BJ (cell line): ENCODE measurements around the gene KLHL35. TPM values are rescaled to one million over a fixed set of nuclear protein-coding genes. Genes with fewer than 3 reads are reported as not detected.

ENCODE experiments used
- CTCF ChIA-PET: fragments of 350-600 bp; formaldehyde crosslinking; extraction: SDS; loops from one replicate; lab custom pipeline; 2021; ENCODE audit warnings: antibody characterized with exemption, inconsistent platforms; lab: Yijun Ruan, JAX
- POLR2A ChIA-PET: fragments of 300-600 bp; sonication (Branson Sonifier 250); formaldehyde crosslinking; extraction: SDS; loops from one replicate; lab custom pipeline; 2021; ENCODE audit warnings: antibody characterized with exemption; lab: Charles Lee
- DNase-seq: peaks from one replicate; pipeline ENCODE4 v3.0.0-alpha.2; 2011; ENCODE audit warnings: low read depth
- H3K27me3 ChIP-seq: 2 replicates; pipeline ENCODE4 v1.6.0; 2011; ENCODE audit warnings: low read length; ENCODE audit not compliant: control insufficient read depth, insufficient read depth
- H3K36me3 ChIP-seq: 2 replicates; pipeline ENCODE4 v1.5.1; 2011; ENCODE audit warnings: low read length; ENCODE audit not compliant: control insufficient read depth, insufficient read depth
- H3K4me3 ChIP-seq: 2 replicates; pipeline ENCODE4 v1.5.1; 2011; ENCODE audit warnings: low read depth, mild to moderate bottlenecking, control low read depth, low read length
- CTCF ChIP-seq: IDR thresholded peaks from 2 replicates; pipeline ENCODE4 v1.5.1; 2011; ENCODE audit warnings: low read depth, mild to moderate bottlenecking, control low read depth, inconsistent platforms, low read length, moderate library complexity; ENCODE audit not compliant: insufficient read depth
- polyA plus RNA-seq: library from polyadenylated mRNA; depleted of rRNA; stranded (reverse); fragments of >200 nt; gene quantifications from 2 replicates; pipeline ENCODE4 v1.2.3, GENCODE V29; 2011

Gene KLHL35
- polyA plus RNA-seq, 1 experiment: 3.1 TPM

- peaks cover 26% of the 10 kb centered on the region for H3K27me3 ChIP-seq
- ChIA-PET CTCF (interaction anchor here (0.6 to 1.3 kb wide), 5 partner anchors 22 to 141 kb away, joined by 3 to 6 read pairs (median 3); partner anchors contain the start of gene GDPD5), POLR2A (no interaction called here)
- no peak for TF ChIP-seq CTCF
- DNase-seq: no peak
- no peak overlapping the region for H3K4me3 ChIP-seq
- no peaks in the 10 kb centered on the region for H3K36me3 ChIP-seq
Observed at GRCh38 chr11:75429641-75429901, 3.4 kb downstream of the KLHL35 start.

DNA sequence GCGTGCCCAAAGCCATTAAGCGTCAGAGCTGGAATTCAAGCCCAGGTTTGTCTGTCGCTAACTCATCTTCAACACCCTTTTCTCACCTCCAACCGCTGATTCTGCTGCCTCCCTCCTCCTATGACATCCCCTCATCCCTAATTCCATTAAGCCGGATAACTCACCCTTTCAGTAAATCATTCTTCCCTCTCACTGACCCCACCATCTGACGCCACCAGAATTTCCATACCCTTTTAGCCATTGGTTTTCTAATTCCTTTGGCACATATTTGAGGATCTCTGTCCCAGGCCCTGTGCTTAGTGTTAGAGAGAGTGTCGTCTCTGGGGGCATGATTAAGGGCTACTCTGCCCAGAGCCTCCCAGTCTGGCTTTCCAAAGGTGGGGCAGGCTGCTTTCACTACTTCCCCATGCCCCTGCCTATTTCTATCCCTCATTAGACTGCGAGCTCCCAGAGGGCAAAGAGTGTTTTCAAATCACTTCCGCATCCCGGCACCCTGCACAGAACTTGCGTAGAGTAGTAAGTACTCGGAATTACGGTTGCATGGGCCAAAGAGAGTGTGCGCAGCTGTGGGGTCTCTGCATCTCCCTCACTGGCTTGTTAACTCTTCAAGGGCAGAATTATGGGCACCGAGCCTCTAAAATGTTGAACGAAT is 3.9 kb downstream of the KLHL35 start:
- ChIA-PET CTCF (interaction anchor here (0.6 to 1.3 kb wide), 4 partner anchors 21 to 141 kb away, joined by 3 to 6 read pairs (median 3); partner anchors contain the start of gene GDPD5), POLR2A (no interaction called here)
- DNase-seq: no peak
- Histone ChIP-seq H3K36me3 (no peaks in the 10 kb centered on the region), H3K4me3 (no peak overlapping the region), H3K27me3 (peaks cover 26% of the 10 kb centered on the region)
- TF ChIP-seq CTCF: no peak

GRCh38 chr11:75428281-75428724 is 4.7 kb downstream of the KLHL35 start:
- ChIA-PET POLR2A (no interaction called here), CTCF (interaction anchor here (0.7 to 1.2 kb wide), 2 partner anchors 21 to 39 kb away, joined by 3 to 4 read pairs; no protein-coding TSS in a partner anchor)
- no peak for DNase-seq
- Histone ChIP-seq H3K4me3 (peak overlapping the region; percentile 26), H3K27me3 (peaks cover 26% of the 10 kb centered on the region), H3K36me3 (no peaks in the 10 kb centered on the region; the same call in none of the 2 replicates)
- no peak for TF ChIP-seq CTCF

DNA sequence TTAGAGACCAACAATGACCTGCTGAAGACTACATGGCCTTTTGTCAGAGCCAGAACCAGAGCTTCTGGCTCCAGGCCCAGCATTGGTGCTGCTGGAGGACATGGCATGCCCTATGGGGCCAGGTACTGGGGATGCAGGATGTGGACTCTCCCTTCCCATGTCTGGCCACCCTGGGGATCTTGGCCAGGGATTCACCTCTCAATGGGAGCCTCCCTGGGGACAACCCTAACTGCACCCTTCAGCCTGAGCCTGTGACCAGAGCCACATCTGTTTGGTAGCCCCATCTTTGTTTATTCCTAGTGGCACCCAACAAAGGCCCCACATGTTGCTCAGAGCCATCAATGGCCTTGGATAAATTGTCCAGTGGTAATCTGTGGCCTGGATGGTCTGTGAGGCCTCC is 5.8 kb downstream of the KLHL35 start:
- H3K4me3 ChIP-seq: no peak overlapping the region
- H3K36me3 ChIP-seq: peaks cover 4% of the 10 kb centered on the region
- peaks cover 16% of the 10 kb centered on the region for H3K27me3 ChIP-seq
- DNase-seq: no peak
- no peak for TF ChIP-seq CTCF
- POLR2A ChIA-PET: no interaction called here
- CTCF ChIA-PET: interaction anchor here (1.2 to 1.7 kb wide), 2 partner anchors 18 to 20 kb away, joined by 4 to 5 read pairs; no protein-coding TSS in a partner anchor

DNA sequence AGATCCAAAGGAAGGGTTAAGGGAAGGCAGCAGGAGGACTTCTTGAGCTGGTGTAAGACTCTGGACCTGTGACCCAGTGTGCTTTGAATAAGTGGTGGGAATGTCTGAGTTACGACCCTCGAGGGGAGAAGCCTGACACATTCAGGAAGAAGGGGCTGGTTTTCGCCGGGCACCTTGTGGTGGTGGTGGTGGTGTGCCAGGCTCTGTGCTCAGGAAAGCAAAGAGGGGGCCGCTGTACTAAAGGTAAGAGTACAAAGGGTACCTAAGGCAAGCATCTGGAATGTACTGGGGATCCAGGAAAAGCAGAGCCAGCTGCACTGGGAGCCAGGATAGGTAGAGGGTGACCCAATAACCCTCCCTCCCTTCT is 6.3 kb downstream of the KLHL35 start:
- POLR2A ChIA-PET: no interaction called here
- TF ChIP-seq CTCF: no peak
- CTCF ChIA-PET: interaction anchor here (1.4 to 1.7 kb wide), 2 partner anchors 10 to 18 kb away, joined by 5 read pairs; no protein-coding TSS in a partner anchor
- H3K4me3 ChIP-seq: no peak overlapping the region
- H3K36me3 ChIP-seq: peaks cover 4% of the 10 kb centered on the region
- H3K27me3 ChIP-seq: peaks cover 11% of the 10 kb centered on the region
- DNase-seq: no peak
